Endothelial cell (in vitro differentiated cells): ENCODE results near the gene RFK. TPM values are rescaled to one million over a fixed set of nuclear protein-coding genes. Genes with fewer than 3 reads are reported as not detected.

Source experiments
- DNase-seq: peaks from one replicate; pipeline ENCODE4 v3.0.0; 2021; ENCODE audit warnings: low spot score
- H3K27ac Mint-ChIP-seq: one replicate; pipeline ENCODE4 v1.8.0; 2021; ENCODE audit warnings: mixed read lengths, inconsistent platforms; ENCODE audit not compliant: unreplicated experiment
- H3K27me3 Mint-ChIP-seq: one replicate; pipeline ENCODE4 v1.8.0; 2021; ENCODE audit warnings: mild to moderate bottlenecking, moderate library complexity, mixed read lengths, inconsistent platforms; ENCODE audit not compliant: unreplicated experiment
- H3K36me3 Mint-ChIP-seq: one replicate; pipeline ENCODE4 v1.8.0; 2021; ENCODE audit warnings: mild to moderate bottlenecking, low read depth, mixed read lengths, inconsistent platforms; ENCODE audit not compliant: unreplicated experiment
- H3K4me1 Mint-ChIP-seq: one replicate; pipeline ENCODE4 v1.8.0; 2021; ENCODE audit warnings: mild to moderate bottlenecking, mixed read lengths, inconsistent platforms; ENCODE audit not compliant: unreplicated experiment
- H3K4me3 Mint-ChIP-seq: one replicate; pipeline ENCODE4 v1.8.0; 2021; ENCODE audit warnings: mild to moderate bottlenecking, mixed read lengths, inconsistent platforms; ENCODE audit not compliant: unreplicated experiment
- H3K9me3 Mint-ChIP-seq: one replicate; pipeline ENCODE4 v1.8.0; 2021; ENCODE audit warnings: mixed read lengths, inconsistent platforms; ENCODE audit not compliant: unreplicated experiment
- total RNA-seq: library from RNA; stranded (reverse); fragmentation: NEBNext Ultra II Directional; extraction: Animal tissue kit (Norgen Biotek cat#: 25700); gene quantifications from one replicate; pipeline ENCODE4 v1.2.1, GENCODE V29; 2021; ENCODE audit not compliant: unreplicated experiment
- TF ChIP-seq, protein P1 (sequence below): fragments of 200-600 bp; sonication (generic); IDR thresholded peaks from one replicate; pipeline ENCODE4 v1.5.0; 2021; ENCODE audit warnings: antibody characterized with exemption; ENCODE audit not compliant: unreplicated experiment

The RFK gene
- total RNA-seq, 1 donor from 2014 or later = 10.1 TPM

DNA sequence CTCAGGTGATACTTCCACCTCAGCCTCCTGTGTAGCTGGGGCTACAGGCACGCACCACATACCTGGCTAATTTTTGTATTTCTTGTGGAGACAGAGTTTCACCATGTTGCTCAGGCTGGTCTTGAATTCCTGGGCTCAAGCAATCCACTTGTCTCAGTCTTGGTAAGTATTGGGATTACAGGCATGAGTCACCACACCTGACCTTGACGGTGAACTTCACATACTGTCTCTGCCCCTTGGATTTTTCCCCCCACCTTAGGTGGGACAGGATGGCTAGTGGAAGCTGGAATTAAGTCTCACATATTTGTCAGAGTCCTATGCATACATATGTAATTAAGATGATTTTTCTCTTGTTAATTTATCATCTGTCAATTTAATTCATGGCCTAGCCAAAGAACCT is 20.9 kb upstream of the RFK start:
- no peak overlapping the region for H3K27ac Mint-ChIP-seq
- H3K4me3 Mint-ChIP-seq = no peak overlapping the region
- no peaks in the 10 kb centered on the region for H3K9me3 Mint-ChIP-seq
- H3K36me3 Mint-ChIP-seq = no peaks in the 10 kb centered on the region
- H3K27me3 Mint-ChIP-seq = no peaks in the 10 kb centered on the region
- TF ChIP-seq, protein P1, sequence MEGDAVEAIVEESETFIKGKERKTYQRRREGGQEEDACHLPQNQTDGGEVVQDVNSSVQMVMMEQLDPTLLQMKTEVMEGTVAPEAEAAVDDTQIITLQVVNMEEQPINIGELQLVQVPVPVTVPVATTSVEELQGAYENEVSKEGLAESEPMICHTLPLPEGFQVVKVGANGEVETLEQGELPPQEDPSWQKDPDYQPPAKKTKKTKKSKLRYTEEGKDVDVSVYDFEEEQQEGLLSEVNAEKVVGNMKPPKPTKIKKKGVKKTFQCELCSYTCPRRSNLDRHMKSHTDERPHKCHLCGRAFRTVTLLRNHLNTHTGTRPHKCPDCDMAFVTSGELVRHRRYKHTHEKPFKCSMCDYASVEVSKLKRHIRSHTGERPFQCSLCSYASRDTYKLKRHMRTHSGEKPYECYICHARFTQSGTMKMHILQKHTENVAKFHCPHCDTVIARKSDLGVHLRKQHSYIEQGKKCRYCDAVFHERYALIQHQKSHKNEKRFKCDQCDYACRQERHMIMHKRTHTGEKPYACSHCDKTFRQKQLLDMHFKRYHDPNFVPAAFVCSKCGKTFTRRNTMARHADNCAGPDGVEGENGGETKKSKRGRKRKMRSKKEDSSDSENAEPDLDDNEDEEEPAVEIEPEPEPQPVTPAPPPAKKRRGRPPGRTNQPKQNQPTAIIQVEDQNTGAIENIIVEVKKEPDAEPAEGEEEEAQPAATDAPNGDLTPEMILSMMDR = no peak
- DNase-seq = no peak
- peaks cover 21% of the 10 kb centered on the region for H3K4me1 Mint-ChIP-seq

DNA sequence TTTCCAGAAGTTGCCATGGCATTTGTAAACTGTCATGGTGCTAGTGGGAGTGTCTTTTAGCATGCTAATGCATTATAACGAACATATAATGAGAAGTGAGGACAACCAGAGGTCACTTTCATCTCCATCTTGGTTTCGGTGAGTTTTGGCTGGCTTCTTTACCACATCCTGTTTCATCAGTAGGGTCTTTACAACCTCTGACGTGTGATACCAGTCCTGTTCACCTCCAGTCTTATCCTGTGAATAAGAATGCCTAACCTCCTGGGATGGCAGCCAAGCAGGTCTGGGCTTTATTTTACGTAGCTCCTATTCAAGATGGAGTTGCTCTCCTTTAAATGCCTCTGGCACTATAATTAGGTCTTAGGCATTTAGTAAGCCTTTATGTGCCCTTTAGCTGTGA is 20.4 kb upstream of the RFK start:
- DNase-seq = no peak

DNA sequence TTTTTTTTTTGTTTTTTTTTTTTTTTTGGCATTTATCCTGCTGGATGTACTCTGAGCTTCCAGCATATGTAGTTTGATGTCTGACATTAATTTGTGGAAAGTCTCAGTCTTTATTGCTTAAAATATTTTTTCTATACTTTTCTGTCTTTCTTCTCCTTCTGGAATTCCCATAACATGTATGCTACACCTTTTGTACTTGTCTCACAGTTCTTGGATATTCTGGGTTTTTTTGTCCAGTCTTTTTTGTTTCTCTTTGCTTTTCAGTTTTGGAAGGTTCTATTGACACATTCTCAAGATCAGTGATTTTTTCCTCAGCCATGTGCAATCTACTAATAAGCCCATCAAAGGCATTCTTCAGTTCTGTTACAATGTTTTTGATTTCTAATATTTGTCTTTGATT is 19.4 kb upstream of the RFK start:
- H3K4me1 Mint-ChIP-seq = peaks cover 21% of the 10 kb centered on the region
- TF ChIP-seq, protein P1 = no peak
- H3K36me3 Mint-ChIP-seq = no peaks in the 10 kb centered on the region
- H3K4me3 Mint-ChIP-seq = no peak overlapping the region
- no peaks in the 10 kb centered on the region for H3K27me3 Mint-ChIP-seq
- no peak for DNase-seq
- no peaks in the 10 kb centered on the region for H3K9me3 Mint-ChIP-seq
- H3K27ac Mint-ChIP-seq = no peak overlapping the region

More for the DNA sequence above, 20.4 kb upstream of the RFK start:
- Mint-ChIP-seq H3K27ac (no peak overlapping the region), H3K4me3 (no peak overlapping the region), H3K9me3 (no peaks in the 10 kb centered on the region), H3K36me3 (no peaks in the 10 kb centered on the region), H3K4me1 (peaks cover 21% of the 10 kb centered on the region), H3K27me3 (no peaks in the 10 kb centered on the region)
- TF ChIP-seq, protein P1 = no peak

DNA sequence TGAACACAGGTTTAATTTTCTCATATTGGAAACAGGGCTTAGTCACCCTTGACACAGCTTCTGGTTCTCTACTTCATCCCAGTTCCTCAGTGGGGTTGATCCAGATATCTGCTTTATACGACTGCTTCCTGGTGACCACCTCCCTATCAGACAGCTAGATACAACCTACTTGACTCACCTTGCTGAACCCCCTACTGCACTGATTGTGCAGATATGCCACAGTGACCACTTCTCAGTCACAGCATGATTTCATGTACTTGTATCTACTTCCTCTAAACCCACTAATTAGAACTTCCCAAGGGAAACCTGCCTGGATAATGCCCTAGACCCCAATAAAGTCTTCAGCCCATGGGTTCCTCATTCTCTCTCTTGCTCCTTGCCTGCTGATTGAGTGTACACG is 18.4 kb upstream of the RFK start:
- no peak overlapping the region for H3K4me3 Mint-ChIP-seq
- no peaks in the 10 kb centered on the region for H3K36me3 Mint-ChIP-seq
- H3K27ac Mint-ChIP-seq = peak overlapping the region; percentile 6
- H3K4me1 Mint-ChIP-seq = peaks cover 20% of the 10 kb centered on the region
- DNase-seq = no peak
- TF ChIP-seq, protein P1 = no peak
- H3K9me3 Mint-ChIP-seq = no peaks in the 10 kb centered on the region
- H3K27me3 Mint-ChIP-seq = no peaks in the 10 kb centered on the region

DNA sequence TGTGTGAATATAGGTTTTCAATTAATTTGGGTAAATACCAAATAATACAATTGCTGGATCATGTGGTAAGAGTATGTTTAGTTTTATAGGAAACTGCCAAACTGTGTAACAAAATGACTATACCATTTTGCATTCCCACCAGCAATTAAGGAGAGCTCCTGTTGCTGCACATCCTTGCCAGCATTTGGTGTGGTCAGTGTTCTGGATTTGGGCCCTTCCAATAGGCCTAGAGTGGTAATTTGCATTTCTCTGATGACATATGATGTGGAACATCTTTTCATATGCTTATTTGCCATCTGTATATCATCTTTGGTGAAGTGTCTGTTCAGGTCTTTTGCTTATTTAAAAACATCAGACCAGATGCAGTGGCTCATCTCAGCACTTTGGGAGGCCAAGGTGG is 11.6 kb upstream of the RFK start:
- peaks cover 2% of the 10 kb centered on the region for H3K27me3 Mint-ChIP-seq
- no peaks in the 10 kb centered on the region for H3K36me3 Mint-ChIP-seq
- no peaks in the 10 kb centered on the region for H3K9me3 Mint-ChIP-seq
- H3K4me1 Mint-ChIP-seq = peaks cover 10% of the 10 kb centered on the region
- no peak overlapping the region for H3K4me3 Mint-ChIP-seq
- TF ChIP-seq, protein P1 = no peak
- no peak overlapping the region for H3K27ac Mint-ChIP-seq
- no peak for DNase-seq
